SH-SY5Y (cell line): ENCODE results near the gene CBX4.

Experiments
- GATA2 ChIP-seq: IDR thresholded peaks from 2 replicates; pipeline ENCODE4 v1.6.1; 2011; ENCODE audit warnings: mild to moderate bottlenecking, low read depth, low read length
- GATA3 ChIP-seq: IDR thresholded peaks from 2 replicates; pipeline ENCODE4 v1.6.1; 2011; ENCODE audit warnings: low read depth, mild to moderate bottlenecking, low read length, moderate library complexity

- TF ChIP-seq GATA2 (no peak), GATA3 (no peak)
Measured at GRCh38 chr17:79791735-79792161, 47.5 kb downstream of the CBX4 start.
